Subcutaneous abdominal adipose tissue (tissue), 5 donors: ENCODE measurements around the gene KIF6.

ENCODE experiments used
- H3K27ac ChIP-seq: one replicate; pipeline ENCODE4 v1.7.0; 2013; ENCODE audit warnings: low read depth, mild to moderate bottlenecking, inconsistent platforms, low read length, moderate library complexity
- H3K27me3 ChIP-seq, 5 donors: one replicate each; pipeline ENCODE4 v1.7.0; 2013; ENCODE audit warnings: low read length in 5 of 5, inconsistent platforms in 1 of 5; ENCODE audit not compliant: control insufficient read depth in 5 of 5, insufficient read depth in 4 of 5
- H3K36me3 ChIP-seq, 5 donors: one replicate each; pipeline ENCODE4 v1.7.0; 2013; ENCODE audit warnings: low read length in 5 of 5; ENCODE audit not compliant: control insufficient read depth in 5 of 5, insufficient read depth in 5 of 5
- H3K4me1 ChIP-seq, 5 donors: one replicate each; pipeline ENCODE4 v1.7.0; 2013; ENCODE audit warnings: low read length in 5 of 5, mild to moderate bottlenecking in 3 of 5, moderate library complexity in 1 of 5; ENCODE audit not compliant: control insufficient read depth in 5 of 5, insufficient read depth in 5 of 5
- H3K4me3 ChIP-seq, 5 donors: one replicate each; pipeline ENCODE4 v1.7.0; 2013; ENCODE audit warnings: low read length in 5 of 5, low read depth in 1 of 5
- H3K9ac ChIP-seq, 5 donors: one replicate each; pipeline ENCODE4 v1.7.0; 2013; ENCODE audit warnings: low read length in 5 of 5, mild to moderate bottlenecking in 4 of 5, moderate library complexity in 3 of 5
- H3K9me3 ChIP-seq, 5 donors: one replicate each; pipeline ENCODE4 v1.7.0; 2013; ENCODE audit warnings: low read length in 5 of 5; ENCODE audit not compliant: control insufficient read depth in 5 of 5
- donor health status: healthy.
- donor health status: healthy.
- donor health status: healthy.
- donor health status: healthy.
- donor health status: healthy.

Gene KIF6

DNA sequence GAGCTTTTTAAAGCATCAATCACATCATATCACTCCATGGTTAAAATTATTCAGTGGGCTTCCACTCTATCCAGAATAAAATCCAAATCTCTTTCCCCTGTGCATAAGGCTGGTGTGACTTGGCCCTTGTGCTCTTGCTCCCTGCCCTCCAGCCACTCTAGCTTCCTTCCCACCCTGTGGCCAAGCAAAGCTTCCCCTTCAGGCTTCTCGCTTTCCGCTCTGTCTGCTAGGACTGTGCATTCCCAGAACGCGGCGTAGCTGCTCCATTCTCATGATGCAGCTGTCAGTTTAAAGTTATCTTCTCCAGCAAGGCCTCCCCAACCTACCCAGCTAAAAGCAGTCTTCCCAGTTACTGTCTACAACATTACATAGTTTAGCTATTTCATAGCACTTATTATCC, 383.3 kb downstream of the KIF6 start:
- no peak overlapping the region for H3K9ac ChIP-seq
- peaks cover 0 to 12% (median 2%) of the 10 kb centered on the region in 5 donors for H3K27me3 ChIP-seq
- H3K4me1 ChIP-seq: peaks cover 1 to 39% (median 6%) of the 10 kb centered on the region in 5 donors
- no peak overlapping the region for H3K27ac ChIP-seq
- no peaks in the 10 kb centered on the region for H3K9me3 ChIP-seq
- no peaks in the 10 kb centered on the region for H3K36me3 ChIP-seq
- no peak overlapping the region for H3K4me3 ChIP-seq

GRCh38 chr6:39341352-39341751, 383.9 kb downstream of the KIF6 start:
- Histone ChIP-seq H3K4me3 (no peak overlapping the region), H3K9ac (no peak overlapping the region), H3K9me3 (no peaks in the 10 kb centered on the region), H3K27ac (no peak overlapping the region), H3K4me1 (peaks cover 1 to 43% (median 6%) of the 10 kb centered on the region in 5 donors), H3K27me3 (peaks cover 0 to 12% (median 2%) of the 10 kb centered on the region in 5 donors), H3K36me3 (no peaks in the 10 kb centered on the region)

DNA sequence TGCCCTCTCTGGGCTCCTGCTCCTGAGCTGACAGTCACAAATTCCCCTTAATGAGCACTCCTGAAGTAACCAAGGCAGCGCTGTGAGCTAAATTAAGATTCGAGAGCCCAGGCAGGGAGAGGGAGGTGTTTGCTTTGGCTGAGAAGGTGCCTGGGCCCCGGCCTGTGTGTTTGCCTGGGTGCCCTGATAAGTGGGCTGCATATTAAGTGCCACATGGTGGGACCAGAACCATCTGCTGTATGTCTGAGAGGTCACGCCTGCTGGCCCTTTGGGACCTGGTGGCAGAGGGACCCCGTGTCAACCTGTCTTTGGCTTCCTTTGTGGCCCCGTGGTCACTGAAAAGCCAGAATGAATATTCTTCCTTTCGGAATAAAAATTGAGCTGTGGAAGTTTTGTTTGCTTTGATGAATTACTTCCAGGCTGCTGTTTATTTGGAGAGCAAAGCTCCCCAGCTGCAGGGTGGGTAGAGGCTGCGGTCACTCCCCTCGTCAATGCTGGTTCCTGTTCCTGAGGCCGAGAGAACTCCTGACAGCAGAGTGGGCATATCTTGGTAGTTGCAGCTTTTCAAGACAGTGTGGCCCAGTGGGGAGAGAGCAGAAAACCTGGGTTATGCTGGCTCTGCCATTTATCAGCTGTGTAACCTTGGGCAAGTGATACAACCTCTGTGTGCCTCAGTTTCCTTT, 385.2 kb downstream of the KIF6 start:
- no peak overlapping the region for H3K4me3 ChIP-seq

GRCh38 chr6:39339096-39339867, 385.9 kb downstream of the KIF6 start:
- H3K9ac ChIP-seq: no peak overlapping the region
- H3K27ac ChIP-seq: no peak overlapping the region
- H3K9me3 ChIP-seq: no peaks in the 10 kb centered on the region
- no peak overlapping the region for H3K4me3 ChIP-seq
- H3K27me3 ChIP-seq: peaks cover 0 to 12% (median 2%) of the 10 kb centered on the region in 5 donors
- peaks cover 0 to 53% (median 14%) of the 10 kb centered on the region in 5 donors for H3K4me1 ChIP-seq
- no peaks in the 10 kb centered on the region for H3K36me3 ChIP-seq

More for the DNA sequence above, 385.2 kb downstream of the KIF6 start:
- H3K9me3 ChIP-seq: no peaks in the 10 kb centered on the region
- no peak overlapping the region for H3K9ac ChIP-seq
- H3K27me3 ChIP-seq: peaks cover 0 to 12% (median 2%) of the 10 kb centered on the region in 5 donors
- H3K36me3 ChIP-seq: no peaks in the 10 kb centered on the region
- H3K27ac ChIP-seq: no peak overlapping the region
- peaks cover 0 to 47% (median 12%) of the 10 kb centered on the region in 5 donors for H3K4me1 ChIP-seq

- Histone ChIP-seq H3K27me3 (peaks cover 0 to 12% (median 2%) of the 10 kb centered on the region in 5 donors), H3K36me3 (no peaks in the 10 kb centered on the region), H3K4me3 (no peak overlapping the region), H3K27ac (no peak overlapping the region), H3K4me1 (peaks cover 0 to 62% (median 23%) of the 10 kb centered on the region in 5 donors), H3K9ac (no peak overlapping the region), H3K9me3 (no peaks in the 10 kb centered on the region)
Measured at GRCh38 chr6:39338397-39338796, 386.8 kb downstream of the KIF6 start.

DNA sequence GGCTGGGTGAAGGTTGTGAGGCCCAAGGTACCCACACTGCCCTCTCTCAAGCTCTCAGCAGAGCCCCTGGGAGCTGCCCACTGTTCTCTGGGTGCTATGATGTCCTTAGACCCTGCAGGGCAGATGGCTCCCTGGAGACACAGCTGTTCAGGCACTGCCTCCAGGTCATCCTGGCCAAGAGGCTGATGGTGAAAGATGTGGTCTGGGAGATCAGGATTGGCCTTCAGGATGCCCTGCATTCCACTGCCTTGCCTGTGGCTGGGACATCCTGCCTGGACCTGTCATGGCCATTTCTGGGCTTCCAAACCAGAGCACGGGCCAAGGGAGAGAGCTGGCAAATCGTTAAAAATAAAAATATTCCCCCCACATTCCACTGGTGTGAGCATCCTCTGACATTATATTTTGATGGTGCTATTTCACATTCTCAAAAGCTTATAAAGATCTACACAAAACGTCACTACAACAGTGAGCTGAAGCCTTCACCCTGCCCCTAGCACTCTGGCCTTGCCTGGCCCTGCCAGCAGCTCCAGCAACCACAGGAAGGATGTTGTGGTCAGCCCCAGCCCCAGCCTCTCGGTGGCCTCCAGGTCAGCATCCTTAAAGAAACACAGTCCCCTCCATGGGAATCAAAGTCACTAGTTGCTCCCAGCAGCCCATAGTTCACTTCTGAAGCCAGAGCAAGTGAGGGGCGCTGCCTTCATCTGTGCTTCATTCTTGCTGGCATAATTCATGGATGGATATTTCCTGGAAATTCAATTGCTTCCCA, 389.2 kb downstream of the KIF6 start:
- no peak overlapping the region for H3K27ac ChIP-seq
- peaks cover 0 to 5% (median 1%) of the 10 kb centered on the region in 5 donors for H3K27me3 ChIP-seq
- H3K4me1 ChIP-seq: peaks cover 0 to 56% (median 30%) of the 10 kb centered on the region in 5 donors
- H3K36me3 ChIP-seq: no peaks in the 10 kb centered on the region
- no peaks in the 10 kb centered on the region for H3K9me3 ChIP-seq
- no peak overlapping the region for H3K9ac ChIP-seq
- no peak overlapping the region for H3K4me3 ChIP-seq

DNA sequence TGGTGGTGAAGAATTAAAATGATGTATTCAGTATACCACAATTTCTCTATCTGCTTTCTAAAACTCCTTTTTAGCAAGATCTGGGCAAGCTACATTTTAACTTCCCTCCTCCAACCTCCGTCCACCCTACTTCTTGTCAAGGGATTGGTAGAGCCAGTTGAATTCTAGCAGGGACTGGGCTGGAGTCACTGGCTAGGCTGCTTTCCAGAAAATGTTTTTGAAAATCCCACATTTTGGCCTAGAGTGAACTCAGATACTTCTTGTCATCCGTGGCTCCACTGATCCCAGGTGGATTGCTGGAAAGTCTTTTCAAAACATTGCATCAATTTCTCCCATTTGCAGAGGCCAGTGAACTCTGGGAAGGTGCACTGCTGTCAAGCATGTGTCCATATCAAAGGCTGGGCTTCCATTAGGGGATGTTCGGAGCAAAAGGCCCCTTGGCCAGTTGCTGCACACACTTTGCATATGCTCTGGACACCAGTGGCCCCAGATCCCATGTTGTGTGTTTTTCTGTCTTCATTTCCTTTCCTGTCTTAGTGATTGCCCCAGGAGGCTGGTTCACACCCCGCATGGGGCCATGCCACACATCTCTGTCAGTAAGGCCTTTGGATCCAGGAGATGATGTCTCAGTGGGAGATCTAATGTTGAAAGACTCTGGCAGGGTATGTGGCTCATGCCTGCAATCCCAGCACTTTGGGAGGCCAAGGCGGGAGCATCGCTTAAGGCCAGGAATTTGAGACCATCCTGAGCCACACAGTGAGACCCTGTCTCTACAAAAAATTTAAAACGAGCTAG, 391.4 kb downstream of the KIF6 start:
- Histone ChIP-seq H3K36me3 (no peaks in the 10 kb centered on the region), H3K4me3 (no peak overlapping the region), H3K9me3 (no peaks in the 10 kb centered on the region), H3K27ac (no peak overlapping the region), H3K27me3 (peaks cover 0 to 2% (median 0%) of the 10 kb centered on the region in 5 donors), H3K9ac (no peak overlapping the region), H3K4me1 (peaks cover 0 to 39% (median 25%) of the 10 kb centered on the region in 5 donors)

- H3K4me3 ChIP-seq: no peak overlapping the region
- no peaks in the 10 kb centered on the region for H3K9me3 ChIP-seq
- H3K27me3 ChIP-seq: peaks cover 5 to 13% (median 9%) of the 10 kb centered on the region in 5 donors
- H3K9ac ChIP-seq: no peak overlapping the region
- no peaks in the 10 kb centered on the region for H3K36me3 ChIP-seq
- no peak overlapping the region for H3K27ac ChIP-seq
- peaks cover 0 to 25% (median 22%) of the 10 kb centered on the region in 5 donors for H3K4me1 ChIP-seq
Measured at GRCh38 chr6:39330476-39330875, 394.7 kb downstream of the KIF6 start.

- no peaks in the 10 kb centered on the region for H3K9me3 ChIP-seq
- H3K27ac ChIP-seq: no peak overlapping the region
- H3K4me1 ChIP-seq: peaks cover 0 to 24% (median 20%) of the 10 kb centered on the region in 5 donors
- H3K4me3 ChIP-seq: no peak overlapping the region
- no peaks in the 10 kb centered on the region for H3K36me3 ChIP-seq
- peaks cover 5 to 13% (median 9%) of the 10 kb centered on the region in 5 donors for H3K27me3 ChIP-seq
- H3K9ac ChIP-seq: no peak overlapping the region
Measured at GRCh38 chr6:39330057-39330456, 395.2 kb downstream of the KIF6 start.
